Measurements from ENCODE around the gene RNF181.
"Not testable (repeated sequence)": the region's sequence is repeated elsewhere in the genome, so short reads cannot be mapped to it uniquely, and the experiment has no call there.

RNF181 gene

GRCh38 chr2:85577386-85578242 is 17.9 kb upstream of the RNF181 start, which contains the start of gene VAMP8:
Gene VAMP8 (plus strand): TSS chr2:85577586. CDS start chr2:85577647, 61 bp downstream.
- DNase-seq, result no peak

- DNase-seq, result no peak
Observed at GRCh38 chr2:85578243-85579180, 17.0 kb upstream of the RNF181 start.

GRCh38 chr2:85579266-85579935 is 16.1 kb upstream of the RNF181 start:
- no peak for DNase-seq

GRCh38 chr2:85580206-85580605 is 15.3 kb upstream of the RNF181 start:
- no peak for DNase-seq

- DNase-seq, result no peak
Observed at GRCh38 chr2:85582492-85582891, 13.1 kb upstream of the RNF181 start.

- DNase-seq, result no peak
Observed at GRCh38 chr2:85583667-85584353, 11.7 kb upstream of the RNF181 start.

GRCh38 chr2:85584354-85584856 is 11.1 kb upstream of the RNF181 start, which contains the start of gene VAMP5:
Gene VAMP5 (plus strand): TSS chr2:85584431. CDS start chr2:85584491, 60 bp downstream.
- no peak for DNase-seq

- DNase-seq, result no peak
Observed at GRCh38 chr2:85584857-85585780, 10.4 kb upstream of the RNF181 start.

GRCh38 chr2:85585781-85586105 is 9.8 kb upstream of the RNF181 start:
- DNase-seq, result no peak

- no peak for DNase-seq
Observed at GRCh38 chr2:85588236-85588635, 7.3 kb upstream of the RNF181 start.

GRCh38 chr2:85588645-85589044 is 6.9 kb upstream of the RNF181 start:
- no peak for DNase-seq

GRCh38 chr2:85589181-85589580 is 6.4 kb upstream of the RNF181 start:
- DNase-seq, result no peak

- no peak for DNase-seq
Observed at GRCh38 chr2:85589982-85590791, 5.4 kb upstream of the RNF181 start.

GRCh38 chr2:85590950-85591349 is 4.6 kb upstream of the RNF181 start:
- no peak for DNase-seq

- no peak for DNase-seq
Observed at GRCh38 chr2:85591563-85591962, 4.0 kb upstream of the RNF181 start.

GRCh38 chr2:85592299-85592698 is 3.2 kb upstream of the RNF181 start:
- not testable (repeated sequence) for DNase-seq

GRCh38 chr2:85593023-85593422 is 2.5 kb upstream of the RNF181 start:
- DNase-seq, result no peak

GRCh38 chr2:85594715-85595300 is 737 bp upstream of the RNF181 start:
- DNase-seq, result no peak

GRCh38 chr2:85596026-85596333 is 435 bp downstream of the RNF181 start:
- no peak for DNase-seq
